ENCODE data around the gene ZNF189.

GRCh38 chr9:101387871-101388506 lies 10.7 kb upstream of the ZNF189 start:
- peak; percentile 47 for TF ChIP-seq CTCF (IDR thresholded peaks at IDR 0.05; ENCODE audit: borderline replicate concordance, extremely low read depth, low read length, poor library complexity, severe bottlenecking)
- TF ChIP-seq EZH2 (IDR thresholded peaks at IDR 0.05; ENCODE audit: borderline replicate concordance, low read depth, low read length, severe bottlenecking) = no peak
